ENCODE data around the gene CCDC69. TPM values are rescaled to one million over a fixed set of nuclear protein-coding genes. Genes with fewer than 3 reads are reported as not detected.

CCDC69 gene
- 2.1 and 2.3 TPM in 2 replicates for total RNA-seq (2014; rRNA removed; shearing (Covaris generic))

GRCh38 chr5:151223447-151224264 lies at the start of gene CCDC69:
Gene CCDC69, minus strand, starts transcription at chr5:151224092. Its CDS starts 122 bp downstream, at chr5:151223970.

GRCh38 chr5:151252762-151253604 lies 29.1 kb upstream of the CCDC69 start, which contains the start of gene GM2A:
Gene GM2A, plus strand, starts transcription at chr5:151253185. Its CDS starts 32 bp downstream, at chr5:151253217.

GRCh38 chr5:151157426-151158286 lies 66.2 kb downstream of the CCDC69 start, which contains the start of gene ANXA6:
Gene ANXA6, minus strand, starts transcription at chr5:151157779. Its CDS starts 9,878 bp downstream, at chr5:151147901.

Other genes starting within 250 kb of the CCDC69 start
- gene GPX3, start 203.5 kb downstream of the CCDC69 start, total RNA-seq (2014; rRNA removed; shearing (Covaris generic)): 4.5 and 5.0 TPM in 2 replicates
- gene TNIP1, start 143.1 kb downstream of the CCDC69 start, total RNA-seq (2014; rRNA removed; shearing (Covaris generic)): 61.0 and 65.7 TPM in 2 replicates
- 88.6 and 93.0 TPM in 2 replicates for gene ANXA6, start 66.3 kb downstream of the CCDC69 start, total RNA-seq (2014; rRNA removed; shearing (Covaris generic))
- gene GM2A, start 29.1 kb upstream of the CCDC69 start, total RNA-seq (2014; rRNA removed; shearing (Covaris generic)): 7.2 and 8.5 TPM in 2 replicates
- not detected in 2 replicates for gene SLC36A3, start 79.7 kb upstream of the CCDC69 start, total RNA-seq (2014; rRNA removed; shearing (Covaris generic))
- not detected in 2 replicates for gene SLC36A2, start 123.5 kb upstream of the CCDC69 start, total RNA-seq (2014; rRNA removed; shearing (Covaris generic))
- gene SLC36A1, start 223.5 kb upstream of the CCDC69 start, total RNA-seq (2014; rRNA removed; shearing (Covaris generic)): 2.8 and 3.6 TPM in 2 replicates